Thyroid gland (tissue), 4 donors: ENCODE results near the gene SLC6A4. TPM values are rescaled to one million over a fixed set of nuclear protein-coding genes. Genes with fewer than 3 reads are reported as not detected.

ENCODE experiments used
- DNase-seq, 2 donors: peaks; one replicate each; pipeline ENCODE4 v3.0.0-alpha.2; 2019
- H3K27ac ChIP-seq, 3 donors: fragments of 200-600 bp; sonication (generic); 1 replicate in 2 of 3; 2 replicates in 1 of 3; pipeline ENCODE4 v1.5.1; 2016 to 2019; ENCODE audit warnings: mild to moderate bottlenecking in 1 of 3, moderate library complexity in 1 of 3
- H3K27me3 ChIP-seq: fragments of 200-600 bp; sonication (generic); one replicate; pipeline ENCODE4 v1.5.1; 2019
- H3K36me3 ChIP-seq, 2 donors: fragments of 200-600 bp; sonication (generic); one replicate each; pipeline ENCODE4 v1.5.1; 2016 to 2019
- H3K4me1 ChIP-seq, 2 donors: fragments of 200-600 bp; sonication (generic); one replicate each; pipeline ENCODE4 v1.5.1; 2017 to 2019
- H3K4me3 ChIP-seq, 3 donors: fragments of 200-600 bp; sonication (generic); replicated peaks in 1 of 3; 1 replicate in 2 of 3; 2 replicates in 1 of 3; pipeline ENCODE4 v1.5.1; 2016; ENCODE audit warnings: mild to moderate bottlenecking in 1 of 3
- H3K9me3 ChIP-seq: fragments of 200-600 bp; sonication (generic); one replicate; pipeline ENCODE4 v1.5.1; 2017
- POLR2A ChIP-seq, 2 donors: fragments of 450-650 bp; IDR thresholded peaks; one replicate each; pipeline ENCODE4 v1.6.1; 2017; ENCODE audit warnings: antibody characterized with exemption in 2 of 2, mild to moderate bottlenecking in 2 of 2, moderate library complexity in 1 of 2
- WGBS, 2 donors: methylation state at CpG; one replicate each; pipeline ENCODE4 v1.1.5; 2017; 5-methylcytosine and 5-hydroxymethylcytosine counted together
- intact Hi-C: fragments of 100-400 bp; cut with DNase I; formaldehyde crosslinking; loops from one replicate; pipeline ENCODE4 v1.15.1; 2023
- total RNA-seq, 4 donors: library from RNA; depleted of rRNA; stranded (reverse); fragments of >200 nt; gene quantifications; one replicate each; pipeline ENCODE4 v1.2.3, GENCODE V29; 2016
- TF ChIP-seq, protein P1 (sequence below), 6 experiments: fragments of 200-600 bp in 3 of 6; fragments of 450-650 bp in 3 of 6; sonication (generic) in 3 of 6; IDR thresholded peaks; one replicate each; pipeline ENCODE4 v1.5.1; 2016 to 2019; ENCODE audit warnings: antibody characterized with exemption in 6 of 6, mild to moderate bottlenecking in 2 of 6, inconsistent platforms in 1 of 6, moderate library complexity in 1 of 6

Gene SLC6A4
- total RNA-seq, 4 donors from 2014 or later: under 0.01 to 4.9 (median 0.20) TPM

DNA sequence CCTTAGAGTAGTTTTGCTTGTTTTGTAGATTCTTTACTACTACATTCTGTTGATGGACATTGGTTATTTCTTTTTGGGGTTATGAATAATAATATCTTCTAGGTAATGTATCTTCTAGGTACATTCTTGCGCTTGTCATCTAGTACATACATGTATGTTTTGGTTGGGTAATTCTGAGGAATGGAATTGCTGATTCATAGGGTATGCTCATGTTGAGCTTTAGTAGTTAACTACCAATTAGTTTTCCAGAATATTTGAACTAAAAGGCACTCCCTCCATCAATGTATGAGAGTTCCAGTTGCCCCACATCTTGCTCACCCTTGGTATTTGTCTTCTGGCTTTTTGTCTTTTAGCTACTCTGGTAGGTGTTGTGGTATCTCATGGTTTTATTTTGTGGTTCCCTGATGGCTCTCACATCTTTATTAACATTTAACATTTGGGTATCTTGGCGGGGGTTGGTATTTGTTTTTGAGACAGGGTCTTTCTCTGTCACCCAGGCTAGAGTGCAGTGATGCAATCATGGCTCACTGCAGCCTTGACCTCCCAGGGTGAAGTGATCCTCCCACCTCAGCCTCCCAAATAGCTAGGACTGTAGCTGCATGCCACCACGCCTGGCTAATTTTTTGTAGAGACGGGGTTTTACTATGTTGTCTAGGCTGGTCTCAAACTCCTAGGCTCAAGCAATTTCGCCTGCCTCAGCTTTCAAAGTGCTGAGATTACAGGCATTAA is 47.1 kb downstream of the SLC6A4 start:
- peaks cover 15 to 23% of the 10 kb centered on the region in 2 donors for H3K36me3 ChIP-seq
- H3K27ac ChIP-seq: no peak overlapping the region
- intact Hi-C loops: no loop called here
- DNase-seq: no peak
- no peaks in the 10 kb centered on the region for H3K27me3 ChIP-seq
- no peak for TF ChIP-seq POLR2A (IDR thresholded peaks at IDR 0.05)
- TF ChIP-seq, protein P1, sequence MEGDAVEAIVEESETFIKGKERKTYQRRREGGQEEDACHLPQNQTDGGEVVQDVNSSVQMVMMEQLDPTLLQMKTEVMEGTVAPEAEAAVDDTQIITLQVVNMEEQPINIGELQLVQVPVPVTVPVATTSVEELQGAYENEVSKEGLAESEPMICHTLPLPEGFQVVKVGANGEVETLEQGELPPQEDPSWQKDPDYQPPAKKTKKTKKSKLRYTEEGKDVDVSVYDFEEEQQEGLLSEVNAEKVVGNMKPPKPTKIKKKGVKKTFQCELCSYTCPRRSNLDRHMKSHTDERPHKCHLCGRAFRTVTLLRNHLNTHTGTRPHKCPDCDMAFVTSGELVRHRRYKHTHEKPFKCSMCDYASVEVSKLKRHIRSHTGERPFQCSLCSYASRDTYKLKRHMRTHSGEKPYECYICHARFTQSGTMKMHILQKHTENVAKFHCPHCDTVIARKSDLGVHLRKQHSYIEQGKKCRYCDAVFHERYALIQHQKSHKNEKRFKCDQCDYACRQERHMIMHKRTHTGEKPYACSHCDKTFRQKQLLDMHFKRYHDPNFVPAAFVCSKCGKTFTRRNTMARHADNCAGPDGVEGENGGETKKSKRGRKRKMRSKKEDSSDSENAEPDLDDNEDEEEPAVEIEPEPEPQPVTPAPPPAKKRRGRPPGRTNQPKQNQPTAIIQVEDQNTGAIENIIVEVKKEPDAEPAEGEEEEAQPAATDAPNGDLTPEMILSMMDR (IDR thresholded peaks at IDR 0.05): no peak
- 94 to 96% methylated on average over 5 of the region's 5 CpGs for WGBS, 2 donors
- H3K4me3 ChIP-seq: no peak overlapping the region
- H3K9me3 ChIP-seq: no peaks in the 10 kb centered on the region
- H3K4me1 ChIP-seq: no peaks in the 10 kb centered on the region

DNA sequence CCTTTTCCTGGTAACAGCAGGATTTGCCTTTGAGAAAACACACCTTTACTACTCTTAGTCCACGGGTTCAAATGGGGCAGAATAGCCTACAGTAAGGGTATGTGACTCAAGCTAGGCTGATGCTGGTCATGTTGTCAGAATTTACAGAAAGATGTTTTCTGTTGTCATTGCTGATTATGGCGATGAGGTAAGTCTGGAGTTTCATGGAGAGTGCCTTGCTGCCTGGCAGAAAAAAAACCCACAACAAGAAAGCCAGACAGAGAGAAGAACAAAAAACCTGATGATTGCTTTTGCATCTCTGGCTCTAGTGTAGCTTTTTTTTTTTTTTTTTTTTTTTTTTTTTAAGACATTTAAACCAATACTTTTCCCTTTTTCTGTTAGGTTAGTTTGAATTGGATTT is 47.9 kb downstream of the SLC6A4 start:
- Histone ChIP-seq H3K4me3 (no peak overlapping the region), H3K36me3 (peaks cover 15 to 23% of the 10 kb centered on the region in 2 donors), H3K27ac (no peak overlapping the region), H3K27me3 (no peaks in the 10 kb centered on the region), H3K9me3 (no peaks in the 10 kb centered on the region), H3K4me1 (no peaks in the 10 kb centered on the region)
- intact Hi-C loops: no loop called here
- TF ChIP-seq POLR2A (IDR thresholded peaks at IDR 0.05): no peak
- TF ChIP-seq, protein P1 (IDR thresholded peaks at IDR 0.05): no peak
- no peak for DNase-seq
- WGBS, 2 donors: 89 to 98% methylated on average over 2 of the region's 2 CpGs

DNA sequence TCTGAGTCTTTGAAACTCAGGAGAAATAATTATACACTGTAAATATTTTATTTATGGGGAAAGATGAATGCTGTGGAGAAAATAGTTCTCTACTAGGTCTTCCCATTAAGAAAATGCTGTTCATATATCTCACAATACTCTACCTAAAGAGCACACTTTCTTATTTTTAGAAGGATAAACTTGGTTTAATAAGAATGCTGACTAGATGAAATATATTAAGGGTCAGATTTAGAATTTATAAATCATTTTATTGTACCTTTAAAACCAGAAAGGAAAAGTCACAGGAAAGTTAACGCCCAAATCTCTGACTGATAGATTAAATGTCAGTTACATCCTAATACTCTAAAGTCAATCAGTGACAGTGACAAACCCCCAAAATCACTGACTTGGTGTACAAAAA is 48.7 kb downstream of the SLC6A4 start:
- Histone ChIP-seq H3K9me3 (no peaks in the 10 kb centered on the region), H3K4me3 (no peak overlapping the region), H3K36me3 (peaks cover 22 to 25% of the 10 kb centered on the region in 2 donors), H3K4me1 (no peaks in the 10 kb centered on the region), H3K27ac (no peak overlapping the region), H3K27me3 (no peaks in the 10 kb centered on the region)
- no peak for DNase-seq
- TF ChIP-seq, protein P1 (IDR thresholded peaks at IDR 0.05): no peak
- TF ChIP-seq POLR2A (IDR thresholded peaks at IDR 0.05): no peak
- WGBS, 2 donors: 95 to 96% methylated on average over 1 of the region's 1 CpG
- intact Hi-C loops: no loop called here

DNA sequence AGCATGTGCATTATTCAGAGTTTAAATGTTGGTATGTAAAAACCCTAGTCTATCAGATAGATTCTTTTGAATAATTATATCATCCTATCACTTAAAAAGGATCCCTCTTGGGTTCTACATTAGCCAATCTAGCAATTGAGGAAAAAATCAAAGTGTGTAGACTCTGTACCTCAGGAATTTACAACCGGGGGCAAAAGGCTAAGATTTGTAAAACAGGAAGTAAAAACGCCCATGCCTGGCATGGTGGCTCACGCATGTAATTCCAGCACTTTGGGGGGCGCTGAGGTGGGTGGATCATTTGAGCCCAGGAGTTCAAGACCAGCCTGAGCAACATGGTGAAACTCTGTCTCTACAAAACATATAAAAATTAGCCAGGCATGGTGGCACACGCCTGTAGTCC is 58.6 kb downstream of the SLC6A4 start:
- Histone ChIP-seq H3K4me3 (no peak overlapping the region), H3K4me1 (no peaks in the 10 kb centered on the region), H3K36me3 (peaks cover 22 to 25% of the 10 kb centered on the region in 2 donors), H3K9me3 (no peaks in the 10 kb centered on the region), H3K27ac (no peak overlapping the region), H3K27me3 (no peaks in the 10 kb centered on the region)
- TF ChIP-seq POLR2A (IDR thresholded peaks at IDR 0.05): no peak
- TF ChIP-seq, protein P1 (IDR thresholded peaks at IDR 0.05): no peak
- DNase-seq: no peak
- 93% methylated on average over 5 of the region's 5 CpGs for WGBS, 2 donors
- intact Hi-C loops: no loop called here

DNA sequence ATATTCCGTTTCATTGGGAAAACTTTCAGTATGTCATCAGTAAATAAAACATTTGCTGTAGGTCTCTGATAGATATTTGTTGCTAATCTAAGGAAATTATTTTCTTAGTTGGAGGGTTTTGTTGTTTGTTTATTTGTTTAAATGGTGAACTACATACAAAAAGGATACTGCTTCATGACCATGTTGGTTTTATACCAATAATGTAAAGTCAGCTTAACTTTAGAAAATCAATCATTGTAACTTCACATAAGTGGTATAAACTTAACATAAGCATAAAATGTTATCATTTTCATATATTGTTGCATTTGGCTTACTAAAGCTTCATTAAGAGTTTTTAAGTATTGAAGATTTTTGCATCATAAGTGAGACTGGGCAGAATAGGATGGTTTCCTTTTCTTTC is 60.9 kb downstream of the SLC6A4 start:
- intact Hi-C loops: no loop called here
- Histone ChIP-seq H3K27ac (no peak overlapping the region), H3K4me1 (no peaks in the 10 kb centered on the region), H3K27me3 (no peaks in the 10 kb centered on the region), H3K36me3 (peaks cover 3 to 6% of the 10 kb centered on the region in 2 donors), H3K9me3 (no peaks in the 10 kb centered on the region), H3K4me3 (no peak overlapping the region)
- TF ChIP-seq, protein P1 (IDR thresholded peaks at IDR 0.05): no peak
- no peak for TF ChIP-seq POLR2A (IDR thresholded peaks at IDR 0.05)
- DNase-seq: no peak
- WGBS, 2 donors: 94 to 96% methylated on average over 1 of the region's 1 CpG
